ENCODE data around the gene SLC39A6.

GRCh38 chr18:36142751-36143150 is 13.6 kb upstream of the SLC39A6 start:
- TF ChIP-seq POLR2A (IDR thresholded peaks at IDR 0.05) = no peak
- TF ChIP-seq, protein P1, sequence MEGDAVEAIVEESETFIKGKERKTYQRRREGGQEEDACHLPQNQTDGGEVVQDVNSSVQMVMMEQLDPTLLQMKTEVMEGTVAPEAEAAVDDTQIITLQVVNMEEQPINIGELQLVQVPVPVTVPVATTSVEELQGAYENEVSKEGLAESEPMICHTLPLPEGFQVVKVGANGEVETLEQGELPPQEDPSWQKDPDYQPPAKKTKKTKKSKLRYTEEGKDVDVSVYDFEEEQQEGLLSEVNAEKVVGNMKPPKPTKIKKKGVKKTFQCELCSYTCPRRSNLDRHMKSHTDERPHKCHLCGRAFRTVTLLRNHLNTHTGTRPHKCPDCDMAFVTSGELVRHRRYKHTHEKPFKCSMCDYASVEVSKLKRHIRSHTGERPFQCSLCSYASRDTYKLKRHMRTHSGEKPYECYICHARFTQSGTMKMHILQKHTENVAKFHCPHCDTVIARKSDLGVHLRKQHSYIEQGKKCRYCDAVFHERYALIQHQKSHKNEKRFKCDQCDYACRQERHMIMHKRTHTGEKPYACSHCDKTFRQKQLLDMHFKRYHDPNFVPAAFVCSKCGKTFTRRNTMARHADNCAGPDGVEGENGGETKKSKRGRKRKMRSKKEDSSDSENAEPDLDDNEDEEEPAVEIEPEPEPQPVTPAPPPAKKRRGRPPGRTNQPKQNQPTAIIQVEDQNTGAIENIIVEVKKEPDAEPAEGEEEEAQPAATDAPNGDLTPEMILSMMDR (IDR thresholded peaks at IDR 0.05) = no peak

All from esophagus squamous epithelium (tissue), 4 donors.